Endothelial cell of umbilical vein (primary cell): ENCODE results near the gene NRBP1. TPM values are rescaled to one million over a fixed set of nuclear protein-coding genes. Genes with fewer than 3 reads are reported as not detected.

ENCODE experiments used
- BruUV-seq: library from RNA; stranded (reverse); fragments of 400-500 nt; replicated peaks from 2 replicates; lab custom pipeline; 2021; lab: Mats Ljungman, UMichigan
- CTCF ChIA-PET: fragments of 300-600, 350-600 bp; sonication (Branson Sonifier 250); formaldehyde crosslinking; loops from one replicate; lab custom pipeline; 2021; ENCODE audit warnings: antibody characterized with exemption, inconsistent platforms; lab: Charles Lee
- POLR2A ChIA-PET: fragments of 300-600, 350-600 bp; sonication (Branson Sonifier 250); formaldehyde crosslinking; loops from one replicate; lab custom pipeline; 2021; ENCODE audit warnings: antibody characterized with exemption, inconsistent platforms; lab: Charles Lee
- DNase-seq: peaks from one replicate; pipeline ENCODE4 v3.0.0-alpha.2; 2011; ENCODE audit warnings: low read depth, low spot score
- FAIRE-seq: peaks from 2 replicates; lab custom pipeline; 2011; peaks lifted over from hg19 to GRCh38; lab: Jason Lieb, UNC
- H2AFZ ChIP-seq: 2 replicates; pipeline ENCODE4 v1.6.0; 2012; ENCODE audit warnings: low read depth, low read length, control low read depth, inconsistent platforms
- H3K27ac ChIP-seq: 2 replicates; pipeline ENCODE4 v1.5.1; 2011; ENCODE audit warnings: low read depth, mild to moderate bottlenecking, control low read depth, low read length, moderate library complexity; ENCODE audit not compliant: insufficient read depth
- H3K27me3 ChIP-seq, 2 experiments: 2 replicates each; pipeline versions ENCODE4 v1.6.0 to v1.6.1; 2011; ENCODE audit warnings: low read length in 2 of 2, mixed read lengths in 1 of 2; ENCODE audit not compliant: control insufficient read depth in 2 of 2, insufficient read depth in 2 of 2
- H3K36me3 ChIP-seq, 2 experiments: 2 replicates in 1 of 2; 3 replicates in 1 of 2; pipeline ENCODE4 v1.5.1; 2011; ENCODE audit warnings: low read length in 2 of 2, mild to moderate bottlenecking in 1 of 2, moderate library complexity in 1 of 2; ENCODE audit not compliant: control insufficient read depth in 2 of 2, insufficient read depth in 2 of 2; ENCODE audit errors: extremely low read depth in 1 of 2
- H3K4me1 ChIP-seq: 3 replicates; pipeline ENCODE4 v1.5.1; 2011; ENCODE audit warnings: mild to moderate bottlenecking, low read length; ENCODE audit not compliant: control insufficient read depth, insufficient read depth; ENCODE audit errors: extremely low read depth
- H3K4me2 ChIP-seq: 2 replicates; pipeline ENCODE4 v1.6.1; 2011; ENCODE audit warnings: low read length, control low read depth, mixed read lengths; ENCODE audit not compliant: insufficient read depth
- H3K4me3 ChIP-seq, 3 experiments: fragments of 200-600 bp in 1 of 3; sonication (generic), shearing (Covaris generic) in 1 of 3; replicated peaks in 1 of 3; 2 replicates each; pipeline ENCODE4 v1.5.1; 2011 to 2016; ENCODE audit warnings: control low read depth in 3 of 3, low read length in 3 of 3, mild to moderate bottlenecking in 2 of 3, inconsistent platforms in 1 of 3, low read depth in 1 of 3, moderate library complexity in 1 of 3; ENCODE audit not compliant: insufficient read depth in 1 of 3
- H3K79me2 ChIP-seq: 2 replicates; pipeline ENCODE4 v1.6.0; 2012; ENCODE audit warnings: low read length, inconsistent platforms; ENCODE audit not compliant: control insufficient read depth, insufficient read depth
- H3K9ac ChIP-seq: replicated peaks from 2 replicates; pipeline ENCODE3; 2011; ENCODE audit warnings: low read length, control low read depth; ENCODE audit not compliant: insufficient read depth; ENCODE audit errors: extremely low read depth
- H3K9me1 ChIP-seq: replicated peaks from 3 replicates; pipeline ENCODE4 v1.6.0; 2011; ENCODE audit warnings: mild to moderate bottlenecking, low read length; ENCODE audit not compliant: control insufficient read depth, insufficient read depth; ENCODE audit errors: extremely low read depth
- H3K9me3 ChIP-seq: replicated peaks from 2 replicates; pipeline ENCODE4 v1.5.1; 2012; ENCODE audit warnings: low read length, inconsistent platforms; ENCODE audit not compliant: control insufficient read depth, insufficient read depth
- H4K20me1 ChIP-seq: replicated peaks from 2 replicates; pipeline ENCODE3; 2011; ENCODE audit warnings: mild to moderate bottlenecking, low read length; ENCODE audit not compliant: control insufficient read depth, insufficient read depth; ENCODE audit errors: extremely low read depth
- CTCF ChIP-seq, 2 donors: IDR thresholded peaks; 1 replicate in 1 of 2; 2 replicates in 1 of 2; pipeline ENCODE4 v1.5.1; 2011; ENCODE audit warnings: low read length in 2 of 2, mild to moderate bottlenecking in 2 of 2, moderate library complexity in 2 of 2, control low read depth in 1 of 2, inconsistent platforms in 1 of 2, low read depth in 1 of 2; ENCODE audit not compliant: insufficient read depth in 1 of 2; ENCODE audit errors: extremely low read depth in 1 of 2
- EZH2 ChIP-seq: IDR thresholded peaks from 2 replicates; pipeline ENCODE4 v1.6.1; 2012; ENCODE audit warnings: borderline replicate concordance, low read depth, mild to moderate bottlenecking, moderate library complexity, low read length, inconsistent platforms; ENCODE audit not compliant: severe bottlenecking
- FOS ChIP-seq: IDR thresholded peaks from 2 replicates; pipeline ENCODE4 v1.6.1; 2011; ENCODE audit warnings: mild to moderate bottlenecking, low read length, moderate library complexity, borderline replicate concordance; ENCODE audit not compliant: insufficient read depth
- GATA2 ChIP-seq: IDR thresholded peaks from 2 replicates; pipeline ENCODE4 v1.7.0; 2011; ENCODE audit warnings: low read depth, mild to moderate bottlenecking, moderate library complexity, mixed read lengths, low read length; ENCODE audit not compliant: insufficient read length, insufficient read depth
- JUN ChIP-seq: IDR thresholded peaks from 2 replicates; pipeline ENCODE4 v1.6.1; 2011; ENCODE audit warnings: borderline replicate concordance, low read depth; ENCODE audit not compliant: insufficient read length, insufficient read depth
- MAX ChIP-seq: IDR thresholded peaks from 2 replicates; pipeline ENCODE4 v1.6.1; 2011; ENCODE audit not compliant: insufficient read depth, insufficient read length
- MYC ChIP-seq: IDR thresholded peaks from one replicate; pipeline ENCODE4 v1.6.1; 2011; ENCODE audit warnings: mild to moderate bottlenecking, low read depth, low read length
- POLR2A ChIP-seq: IDR thresholded peaks from 2 replicates; pipeline ENCODE4 v1.6.1; 2012; ENCODE audit warnings: low read depth, mild to moderate bottlenecking, control low read depth, low read length
- POLR2AphosphoS5 ChIP-seq: IDR thresholded peaks from 2 replicates; pipeline ENCODE4 v1.6.1; 2012; ENCODE audit warnings: low read depth, mild to moderate bottlenecking, control low read depth, low read length, moderate library complexity; ENCODE audit not compliant: insufficient read depth
- dilution Hi-C: fragments of 300-500 bp; cut with MboI; formaldehyde crosslinking; loops from one replicate; pipeline ENCODE4 v1.15.0; 2019; ENCODE audit warnings: low sequenced_read_pairs; ENCODE audit not compliant: extremely low pct_ligation_motif_present
- intact Hi-C: fragments of 100-400 bp; cut with micrococcal nuclease; formaldehyde crosslinking; loops from one replicate; pipeline ENCODE4 v1.10.0; 2022
- polyA plus RNA-seq, 4 experiments: library from polyadenylated mRNA; depleted of rRNA in 3 of 4; stranded (reverse) in 3 of 4; unstranded in 1 of 4; fragments of >200 nt; gene quantifications; 2 replicates each; pipeline versions ENCODE4 v1.2.1 to v1.2.3, GENCODE V29; 2011 to 2012; ENCODE audit warnings: missing spikeins in 1 of 4
- total RNA-seq: library from RNA; stranded (reverse); gene quantifications from 2 replicates; pipeline ENCODE4 v1.2.3, GENCODE V29; 2021

Gene NRBP1
- total and polyA plus RNA-seq, 2 donors (not counting 3 experiments of a cell fraction or from before 2014, with no cell fraction given) = 130 to 169 TPM

- Histone ChIP-seq H3K9ac (no peak overlapping the region), H2AFZ (no peak overlapping the region), H3K4me3 (no peak overlapping the region), H3K9me3 (no peaks in the 10 kb centered on the region), H3K79me2 (peaks cover 23% of the 10 kb centered on the region), H3K27me3 (no peaks in the 10 kb centered on the region), H3K4me2 (no peak overlapping the region), H4K20me1 (no peaks in the 10 kb centered on the region), H3K36me3 (peaks cover 29 to 44% of the 10 kb centered on the region in 2 experiments), H3K27ac (no peak overlapping the region), H3K9me1 (no peaks in the 10 kb centered on the region), H3K4me1 (peaks cover 10% of the 10 kb centered on the region)
- dilution Hi-C loops = no loop called here
- ChIA-PET POLR2A (no interaction called here), CTCF (interaction anchor here (0.9 kb wide), 1 partner anchor 248 kb away, joined by 3 read pairs; no protein-coding TSS in a partner anchor)
- DNase-seq (no peak), FAIRE-seq (no peak)
- TF ChIP-seq FOS (no peak), CTCF (IDR thresholded peaks at IDR 0.05; ENCODE audit: extremely low read depth in 1 of 2, insufficient read depth in 1 of 2, low read depth in 1 of 2, low read length in 2 of 2) (no peak), EZH2 (no peak), JUN (no peak), POLR2AphosphoS5 (no peak), GATA2 (no peak), POLR2A (no peak), MYC (no peak), MAX (no peak)
- no TSS peak for BruUV-seq
- intact Hi-C loops = no loop called here
Measured at GRCh38 chr2:27435628-27436027, 7.2 kb downstream of the NRBP1 start.
